ENCODE measurements around the gene SYTL3.
"Not testable (repeated sequence)": the region's sequence is repeated elsewhere in the genome, so short reads cannot be mapped to it uniquely, and the experiment has no call there.

Gene SYTL3

GRCh38 chr6:158665332-158665731 is 15.5 kb downstream of the SYTL3 start:
- DNase-seq: no peak

- DNase-seq: no peak
Measured at GRCh38 chr6:158666628-158667359, 16.9 kb downstream of the SYTL3 start.

- no peak for DNase-seq
Measured at GRCh38 chr6:158667360-158667981, 17.6 kb downstream of the SYTL3 start.

DNA sequence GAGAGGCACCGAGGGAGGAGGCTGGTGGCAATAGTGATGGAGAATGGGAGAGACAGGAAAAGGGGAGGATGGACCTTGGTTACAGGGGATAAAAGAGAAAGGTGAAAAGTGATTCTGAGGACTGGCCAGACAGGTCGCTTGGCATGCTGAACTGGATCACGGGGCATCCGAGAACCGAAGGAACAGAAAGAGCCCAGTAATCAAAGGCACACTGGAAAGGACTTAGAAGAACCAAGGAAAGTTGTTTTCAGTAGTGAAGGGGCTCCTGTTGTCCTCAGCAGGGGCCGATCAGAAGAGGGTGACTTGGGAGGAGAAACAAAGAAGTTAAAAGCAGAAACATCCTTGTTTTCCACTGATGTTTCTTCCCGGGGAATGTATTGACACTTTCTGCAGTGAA is 18.9 kb downstream of the SYTL3 start:
- DNase-seq: no peak

DNA sequence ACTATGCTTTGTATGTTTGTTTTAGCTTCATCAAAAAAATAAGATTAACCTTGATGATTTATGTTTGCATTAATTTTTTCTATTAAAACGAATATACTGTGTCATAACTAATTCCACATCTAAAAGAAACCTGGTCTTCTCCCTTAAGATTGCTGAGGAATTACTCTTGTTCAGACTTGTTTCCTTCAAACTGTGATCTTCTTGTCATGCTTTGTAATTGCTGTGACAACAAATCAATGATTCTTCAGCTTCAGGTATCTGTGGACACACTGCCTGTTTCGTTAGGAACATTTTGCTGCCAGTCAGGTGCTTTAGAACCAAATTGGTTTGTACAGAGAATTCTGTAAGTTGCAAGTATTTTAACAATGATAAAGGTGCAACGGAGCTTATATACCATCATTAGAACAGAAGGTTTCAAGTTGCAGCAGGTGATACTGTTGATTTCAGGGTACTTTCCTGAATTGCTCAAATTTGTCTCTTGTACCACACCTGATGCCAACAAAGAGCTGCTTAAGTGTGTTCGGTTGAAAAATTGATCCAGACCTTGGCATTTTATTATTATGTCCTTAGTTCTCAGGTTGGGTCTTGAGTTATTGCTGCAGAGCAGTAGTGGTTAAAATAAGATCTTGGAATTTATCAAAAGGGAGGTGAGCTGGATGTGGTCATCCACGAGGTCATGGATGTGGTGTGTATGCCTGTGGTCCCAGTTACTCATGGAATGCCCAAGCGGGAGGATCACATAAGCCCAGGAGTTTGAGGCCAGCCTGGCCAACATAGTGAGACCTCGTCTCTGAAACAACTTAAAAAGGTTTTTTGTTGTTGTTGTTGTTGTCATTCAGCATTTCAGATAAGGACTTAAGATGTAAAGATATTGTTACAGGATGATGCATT is 19.5 kb downstream of the SYTL3 start:
- no peak for DNase-seq

- DNase-seq: not testable (repeated sequence)
Measured at GRCh38 chr6:158672119-158672518, 22.3 kb downstream of the SYTL3 start.

DNA sequence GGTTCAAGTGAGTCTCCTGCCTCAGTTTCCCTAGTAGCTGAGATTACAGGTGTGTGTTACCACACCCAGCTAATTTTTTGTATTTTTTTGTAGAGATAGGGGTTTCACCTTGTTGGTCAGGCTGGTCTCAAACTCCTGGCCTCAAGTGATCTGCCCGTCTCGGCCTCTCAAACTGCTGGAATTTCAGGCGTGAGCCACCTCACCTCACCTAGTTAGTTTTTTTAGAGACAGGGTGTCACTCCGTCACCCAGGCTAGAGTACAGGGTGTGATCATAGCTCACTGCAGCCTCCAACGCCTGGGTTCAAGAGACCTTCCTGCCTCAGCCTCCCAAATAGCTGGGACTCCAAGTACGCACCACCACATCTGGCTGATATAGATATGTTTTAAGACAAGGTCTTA is 22.9 kb downstream of the SYTL3 start:
- no peak for DNase-seq

- no peak for DNase-seq
Measured at GRCh38 chr6:158674342-158675131, 24.7 kb downstream of the SYTL3 start.

- DNase-seq: not testable (repeated sequence)
Measured at GRCh38 chr6:158677094-158677493, 27.2 kb downstream of the SYTL3 start.

GRCh38 chr6:158677906-158678578 is 28.2 kb downstream of the SYTL3 start:
- no peak for DNase-seq

- no peak for DNase-seq
Measured at GRCh38 chr6:158680015-158680414, 30.2 kb downstream of the SYTL3 start.

DNA sequence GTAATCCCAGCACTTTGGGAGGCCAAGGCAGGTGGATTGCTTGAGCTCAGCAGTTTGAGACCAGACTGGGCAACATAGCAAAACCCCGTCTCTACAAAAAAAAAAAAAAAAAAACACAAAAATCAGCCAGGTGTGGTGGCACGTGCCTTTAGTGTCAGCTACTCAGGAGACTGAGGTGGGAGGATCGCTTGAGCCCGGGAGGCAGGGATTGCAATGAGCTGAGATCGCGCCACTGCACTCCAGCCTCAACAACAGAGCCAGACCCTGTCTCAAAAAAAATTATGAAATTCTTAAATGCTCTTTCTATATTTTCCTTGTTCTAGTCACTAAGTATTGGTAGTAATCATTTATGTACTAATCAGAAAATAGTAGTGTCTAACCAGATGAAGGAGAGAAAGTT is 30.6 kb downstream of the SYTL3 start:
- DNase-seq: no peak

DNA sequence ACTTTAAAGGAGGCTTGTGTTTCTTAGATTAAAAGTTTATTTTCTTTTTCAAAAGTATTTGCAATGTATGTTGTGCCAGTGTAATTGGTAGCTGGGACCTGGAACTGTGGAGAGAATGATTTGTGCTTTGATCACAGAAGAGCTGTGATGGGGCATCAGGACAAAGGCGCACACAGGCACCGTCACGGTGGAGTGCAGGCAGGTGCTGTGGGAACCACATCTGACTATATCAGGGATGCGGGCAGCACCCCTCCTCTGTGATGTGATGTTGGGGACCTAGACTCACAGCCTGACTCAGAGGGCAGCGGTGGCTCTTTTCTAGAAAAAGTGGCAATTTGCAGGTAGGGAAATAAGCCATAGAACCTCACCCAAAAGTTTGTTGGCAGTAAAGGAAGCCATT is 34.5 kb downstream of the SYTL3 start:
- DNase-seq: no peak

DNA sequence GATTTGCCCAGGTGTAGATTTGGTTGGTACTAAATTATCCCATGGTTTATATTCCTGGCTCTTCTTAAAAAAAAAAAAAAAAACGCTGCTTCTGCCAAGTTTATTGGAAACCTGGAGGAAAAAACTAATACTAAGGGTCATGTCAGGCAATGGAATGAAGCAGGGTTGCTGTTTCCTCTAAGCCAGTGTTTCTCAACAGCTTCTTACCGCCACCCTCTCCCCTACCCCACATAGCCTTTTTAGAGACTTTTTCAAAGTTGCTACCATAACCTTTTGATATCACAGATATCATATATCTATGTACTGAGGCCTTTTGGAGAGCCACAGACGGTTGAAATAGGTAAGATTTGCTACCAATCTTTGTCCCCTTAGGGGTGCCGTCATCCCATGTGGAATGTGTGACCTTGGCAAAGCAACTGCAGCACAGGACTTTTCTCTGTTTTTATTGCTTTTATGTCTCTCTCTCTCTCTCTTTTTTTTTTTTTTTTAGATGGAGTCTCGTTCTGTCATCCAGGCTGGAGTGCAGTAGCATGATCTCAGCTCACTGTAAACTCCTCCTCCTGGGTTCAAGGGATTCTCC is 35.0 kb downstream of the SYTL3 start:
- no peak for DNase-seq

- DNase-seq: no peak
Measured at GRCh38 chr6:158686311-158686710, 36.5 kb downstream of the SYTL3 start.

- no peak for DNase-seq
Measured at GRCh38 chr6:158686791-158687381, 37.0 kb downstream of the SYTL3 start.

- no peak for DNase-seq
Measured at GRCh38 chr6:158687506-158687905, 37.7 kb downstream of the SYTL3 start.

GRCh38 chr6:158688860-158689259 is 39.0 kb downstream of the SYTL3 start:
- no peak for DNase-seq

DNA sequence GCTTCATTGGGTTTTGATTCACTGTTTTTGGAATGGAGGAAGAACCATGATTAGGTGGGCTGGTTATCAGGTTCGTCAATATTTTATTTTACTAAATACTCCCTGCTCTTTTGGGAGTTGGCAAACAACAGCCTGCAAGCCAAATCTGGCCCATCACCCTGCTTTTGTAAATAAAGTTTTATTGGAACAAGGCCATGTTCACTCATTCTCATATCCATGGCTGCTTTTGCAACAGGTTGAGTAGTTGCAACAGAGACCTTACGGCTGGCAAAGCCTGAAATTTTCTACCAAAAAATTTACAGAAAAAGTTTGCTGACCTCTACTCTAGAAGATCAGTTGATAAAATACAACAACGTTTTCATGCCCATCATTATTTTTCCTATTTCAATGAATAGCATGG is 45.1 kb downstream of the SYTL3 start:
- DNase-seq: no peak

DNA sequence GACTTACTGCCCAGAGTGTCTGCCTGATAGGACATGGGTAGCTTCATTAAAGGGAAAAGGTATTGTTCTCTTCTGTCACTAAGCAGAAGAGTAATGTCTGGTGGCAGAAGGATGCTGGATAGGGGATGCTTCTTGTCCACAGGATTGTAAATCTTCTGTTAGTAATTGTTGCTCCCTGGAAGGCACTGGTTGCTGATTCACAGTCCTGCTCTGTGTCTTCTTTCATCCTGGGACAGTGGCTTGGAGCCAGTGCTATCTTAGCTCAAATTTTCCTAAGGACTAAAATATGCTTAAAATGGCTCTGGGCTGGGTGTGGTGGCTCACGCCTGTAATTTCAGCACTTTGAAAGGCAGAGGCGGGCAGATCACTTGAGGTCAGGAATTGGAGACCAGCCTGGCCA is 48.0 kb downstream of the SYTL3 start:
- no peak for DNase-seq

DNA sequence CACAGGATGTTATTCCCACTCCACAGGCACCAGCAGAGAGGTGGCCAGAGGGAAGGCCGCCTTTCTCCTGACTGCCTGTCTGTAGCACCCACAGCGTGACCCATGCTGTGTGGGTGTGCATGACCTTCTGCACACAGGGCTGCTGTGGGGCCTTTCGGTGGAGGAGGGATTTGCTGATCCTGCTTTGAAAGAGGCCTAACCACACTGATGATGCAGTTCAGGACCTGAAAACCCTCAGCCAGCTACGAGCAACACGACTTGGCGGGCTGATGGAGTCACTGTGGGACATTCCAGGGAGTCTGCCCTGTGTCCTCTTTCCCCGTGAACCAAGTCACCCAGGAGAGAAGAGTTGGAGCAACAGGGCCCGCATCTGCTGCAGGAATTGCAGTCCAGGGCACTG is 49.1 kb downstream of the SYTL3 start:
- no peak for DNase-seq

DNA sequence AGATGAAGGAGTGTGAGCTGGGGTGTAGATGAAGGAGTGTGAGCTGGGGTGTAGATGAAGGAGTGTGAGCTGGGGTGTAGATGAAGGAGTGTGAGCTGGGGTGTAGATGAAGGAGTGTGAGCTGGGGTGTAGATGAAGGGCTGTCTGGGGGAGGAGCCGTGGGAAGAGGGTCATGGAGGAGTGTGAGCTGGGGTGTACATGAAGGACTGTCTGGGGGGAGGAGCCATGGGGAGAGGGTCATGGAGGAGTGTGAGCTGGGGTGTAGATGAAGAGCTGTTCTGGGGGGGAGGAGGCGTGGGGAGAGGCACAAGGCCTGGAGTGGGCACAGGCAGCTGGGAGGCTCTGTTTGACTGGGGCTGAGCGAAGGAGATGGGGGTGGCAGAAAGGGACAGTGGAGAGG is 51.4 kb downstream of the SYTL3 start:
- not testable (repeated sequence) for DNase-seq
